Immature natural killer cell (primary cell): Measurements from ENCODE around the gene KDR. TPM values are rescaled to one million over a fixed set of nuclear protein-coding genes. Genes with fewer than 3 reads are reported as not detected.
A peak's percentile ranks its signal among the peaks of the same experiment; 100 is the strongest.

Experiments used
- DNase-seq, 3 donors: peaks; one replicate each; pipeline ENCODE4 v3.0.0; 2022; ENCODE audit warnings: mixed read lengths in 1 of 3
- H3K27ac Mint-ChIP-seq, 6 donors: one replicate each; pipeline ENCODE4 v1.8.0; 2020; ENCODE audit warnings: mixed read lengths in 6 of 6, mild to moderate bottlenecking in 5 of 6, inconsistent platforms in 4 of 6, moderate library complexity in 3 of 6
- H3K27me3 Mint-ChIP-seq, 3 donors: one replicate each; pipeline ENCODE4 v1.8.0; 2020 to 2021; ENCODE audit warnings: low read depth in 3 of 3, mild to moderate bottlenecking in 3 of 3, mixed read lengths in 3 of 3, moderate library complexity in 3 of 3, inconsistent platforms in 1 of 3
- H3K36me3 Mint-ChIP-seq, 3 donors: one replicate each; pipeline ENCODE4 v1.8.0; 2020; ENCODE audit warnings: mixed read lengths in 3 of 3, inconsistent platforms in 2 of 3, mild to moderate bottlenecking in 2 of 3
- H3K4me1 Mint-ChIP-seq, 2 donors: one replicate each; pipeline ENCODE4 v1.8.0; 2020; ENCODE audit warnings: inconsistent platforms in 2 of 2, mild to moderate bottlenecking in 2 of 2, mixed read lengths in 2 of 2, moderate library complexity in 1 of 2
- H3K4me3 Mint-ChIP-seq, 5 donors: one replicate each; pipeline ENCODE4 v1.8.0; 2020; ENCODE audit warnings: mild to moderate bottlenecking in 5 of 5, mixed read lengths in 5 of 5, inconsistent platforms in 3 of 5, moderate library complexity in 3 of 5
- H3K9me3 Mint-ChIP-seq, 6 donors: one replicate each; pipeline ENCODE4 v1.8.0; 2020; ENCODE audit warnings: mild to moderate bottlenecking in 6 of 6, mixed read lengths in 6 of 6, inconsistent platforms in 4 of 6, moderate library complexity in 3 of 6
- polyA plus RNA-seq, 3 donors: library from polyadenylated mRNA; unstranded; fragments of 300-500 nt; fragmentation: Illumina TruSeq; gene quantifications; one replicate each; pipeline ENCODE4 v1.2.3, GENCODE V29; 2021

Gene KDR
- polyA plus RNA-seq, 3 donors from 2014 or later, result not detected

GRCh38 chr4:55138367-55138766 lies 13.0 kb upstream of the KDR start:
- no peak for DNase-seq
- H3K36me3 Mint-ChIP-seq, result no peaks in the 10 kb centered on the region
- no peak overlapping the region for H3K27ac Mint-ChIP-seq
- no peaks in the 10 kb centered on the region for H3K4me1 Mint-ChIP-seq
- peaks cover 0 to 8% (median 0%) of the 10 kb centered on the region in 6 donors for H3K9me3 Mint-ChIP-seq
- H3K4me3 Mint-ChIP-seq, result no peak overlapping the region
- peaks cover 0 to 5% (median 0%) of the 10 kb centered on the region in 3 donors for H3K27me3 Mint-ChIP-seq

DNA sequence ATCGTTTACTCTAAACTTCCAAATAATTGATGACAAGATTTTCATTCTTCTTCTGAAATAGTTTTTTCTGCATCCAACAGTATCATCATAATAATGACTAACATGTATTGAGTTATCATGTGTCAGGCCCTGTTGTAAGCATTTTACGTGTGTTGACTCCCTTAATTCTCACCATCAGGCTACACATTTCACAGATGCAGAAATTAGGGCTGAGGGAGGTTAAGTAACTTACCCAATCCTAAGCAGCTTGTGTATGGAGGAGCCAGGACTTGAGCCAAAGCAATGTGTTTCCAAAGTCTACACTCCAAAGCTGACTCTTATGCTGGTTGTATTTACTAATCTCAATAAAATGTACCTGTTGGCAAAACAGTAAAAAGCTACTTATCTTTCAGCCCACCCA lies 11.2 kb upstream of the KDR start:
- no peak overlapping the region for H3K4me3 Mint-ChIP-seq
- no peaks in the 10 kb centered on the region for H3K4me1 Mint-ChIP-seq
- H3K9me3 Mint-ChIP-seq, result peaks cover 0 to 10% (median 0%) of the 10 kb centered on the region in 6 donors
- H3K36me3 Mint-ChIP-seq, result no peaks in the 10 kb centered on the region
- no peak overlapping the region for H3K27ac Mint-ChIP-seq
- peaks cover 0 to 5% (median 2%) of the 10 kb centered on the region in 3 donors for H3K27me3 Mint-ChIP-seq
- no peak for DNase-seq

GRCh38 chr4:55133951-55134350 lies 8.6 kb upstream of the KDR start:
- no peak overlapping the region for H3K4me3 Mint-ChIP-seq
- H3K4me1 Mint-ChIP-seq, result no peaks in the 10 kb centered on the region
- H3K27me3 Mint-ChIP-seq, result peaks cover 0 to 6% (median 2%) of the 10 kb centered on the region in 3 donors
- no peak for DNase-seq
- peaks cover 0 to 8% (median 0%) of the 10 kb centered on the region in 6 donors for H3K9me3 Mint-ChIP-seq
- H3K36me3 Mint-ChIP-seq, result no peaks in the 10 kb centered on the region
- H3K27ac Mint-ChIP-seq, result no peak overlapping the region

- Mint-ChIP-seq H3K27ac (no peak overlapping the region), H3K4me1 (no peaks in the 10 kb centered on the region), H3K9me3 (peaks cover 0 to 11% (median 0%) of the 10 kb centered on the region in 6 donors), H3K36me3 (no peaks in the 10 kb centered on the region), H3K27me3 (peaks cover under 1 to 6% (median 2%) of the 10 kb centered on the region in 3 donors), H3K4me3 (no peak overlapping the region)
- DNase-seq, result no peak
Measured at GRCh38 chr4:55132775-55133174, 7.4 kb upstream of the KDR start.

DNA sequence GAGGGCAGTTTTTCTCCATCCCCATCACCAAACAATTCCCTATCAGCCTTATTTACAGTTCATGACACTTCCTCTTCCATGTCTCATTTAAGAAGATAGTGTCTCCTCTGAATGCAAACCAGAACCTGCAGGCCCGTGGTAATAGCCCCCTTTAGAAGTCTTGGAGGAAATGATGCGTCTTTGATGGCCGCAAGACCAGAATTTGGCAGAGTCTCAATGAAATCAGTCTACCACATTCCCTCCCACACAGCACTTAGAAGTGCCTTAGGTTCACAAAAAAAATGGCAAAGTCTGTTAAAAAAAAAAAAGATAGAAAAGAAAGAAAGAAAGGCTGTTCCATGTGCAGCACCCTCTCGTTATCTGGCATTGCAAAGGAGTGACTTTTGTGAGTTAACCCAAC lies 2.1 kb upstream of the KDR start:
- H3K27me3 Mint-ChIP-seq, result peaks cover 3 to 15% (median 13%) of the 10 kb centered on the region in 3 donors
- no peak overlapping the region for H3K27ac Mint-ChIP-seq
- H3K4me1 Mint-ChIP-seq, result peaks cover 10 to 12% of the 10 kb centered on the region in 2 donors
- no peaks in the 10 kb centered on the region for H3K36me3 Mint-ChIP-seq
- no peak overlapping the region for H3K4me3 Mint-ChIP-seq
- DNase-seq, result no peak
- peaks cover 0 to 5% (median 0%) of the 10 kb centered on the region in 6 donors for H3K9me3 Mint-ChIP-seq

GRCh38 chr4:55127053-55127452 lies 1.7 kb upstream of the KDR start:
- Mint-ChIP-seq H3K4me3 (no peak overlapping the region), H3K27ac (peak overlapping the region in 1 of 6 donors; percentile 53), H3K27me3 (peaks cover 3 to 15% (median 13%) of the 10 kb centered on the region in 3 donors), H3K36me3 (no peaks in the 10 kb centered on the region), H3K9me3 (peaks cover 0 to 5% (median 0%) of the 10 kb centered on the region in 6 donors), H3K4me1 (peaks cover 10 to 12% of the 10 kb centered on the region in 2 donors)
- no peak for DNase-seq

- Mint-ChIP-seq H3K4me1 (peaks cover 10 to 12% of the 10 kb centered on the region in 2 donors), H3K9me3 (peaks cover 0 to 5% (median 0%) of the 10 kb centered on the region in 6 donors), H3K27me3 (peaks cover 3 to 15% (median 12%) of the 10 kb centered on the region in 3 donors), H3K36me3 (no peaks in the 10 kb centered on the region), H3K4me3 (peak overlapping the region in 4 of 5 donors; percentile 21 to 73 (median 48)), H3K27ac (no peak overlapping the region)
- DNase-seq, result no peak
Measured at GRCh38 chr4:55125763-55126541, 557 bp upstream of the KDR start.

DNA sequence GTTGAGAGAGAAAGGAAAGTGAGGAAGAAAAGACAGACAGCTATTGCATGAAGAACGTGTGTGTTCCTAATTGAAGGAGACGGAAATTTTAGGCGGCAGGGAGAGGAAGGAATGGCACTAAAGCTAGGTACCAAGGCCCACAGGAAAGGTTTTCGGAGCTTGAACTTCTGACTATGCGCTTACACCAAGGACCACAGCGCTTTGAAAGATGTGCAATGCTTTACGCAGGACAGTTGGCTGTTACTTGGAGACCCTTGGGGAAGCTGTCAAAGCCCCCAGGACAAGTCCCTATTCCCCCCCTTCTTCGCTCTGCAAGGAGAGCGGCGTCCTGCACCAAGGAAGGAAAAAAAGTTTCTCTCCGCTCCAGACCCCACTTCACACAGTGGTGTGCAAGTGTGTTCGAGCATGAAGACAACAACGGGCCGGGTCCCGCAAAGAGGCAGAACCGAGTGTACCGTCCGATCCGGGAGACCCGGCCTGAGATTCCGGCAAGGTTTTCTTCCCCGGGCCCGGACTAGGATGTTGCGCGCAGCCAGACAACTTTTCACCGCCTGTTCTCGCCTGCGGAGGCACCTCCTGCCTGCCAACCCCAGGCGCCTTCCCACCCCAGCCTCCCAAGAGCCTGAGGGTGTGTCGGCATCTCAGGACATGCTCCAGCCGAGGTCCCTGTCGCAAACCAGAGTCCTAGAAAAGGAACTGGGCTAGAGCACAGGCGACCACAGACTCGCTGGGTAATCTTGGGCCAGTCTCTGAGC lies 896 bp downstream of the KDR start:
- Mint-ChIP-seq H3K36me3 (no peaks in the 10 kb centered on the region), H3K4me1 (peaks cover 10 to 12% of the 10 kb centered on the region in 2 donors), H3K9me3 (peaks cover 0 to 5% (median 0%) of the 10 kb centered on the region in 6 donors), H3K27me3 (peaks cover 3 to 15% (median 12%) of the 10 kb centered on the region in 3 donors), H3K27ac (no peak overlapping the region), H3K4me3 (peak overlapping the region in 1 of 5 donors; percentile 3)
- DNase-seq, result no peak

- H3K4me3 Mint-ChIP-seq, result no peak overlapping the region
- H3K36me3 Mint-ChIP-seq, result no peaks in the 10 kb centered on the region
- peaks cover 3 to 15% (median 12%) of the 10 kb centered on the region in 3 donors for H3K27me3 Mint-ChIP-seq
- H3K4me1 Mint-ChIP-seq, result peaks cover 10 to 12% of the 10 kb centered on the region in 2 donors
- no peak for DNase-seq
- peaks cover 0 to 5% (median 0%) of the 10 kb centered on the region in 6 donors for H3K9me3 Mint-ChIP-seq
- no peak overlapping the region for H3K27ac Mint-ChIP-seq
Measured at GRCh38 chr4:55123791-55124190, 1.6 kb downstream of the KDR start.

DNA sequence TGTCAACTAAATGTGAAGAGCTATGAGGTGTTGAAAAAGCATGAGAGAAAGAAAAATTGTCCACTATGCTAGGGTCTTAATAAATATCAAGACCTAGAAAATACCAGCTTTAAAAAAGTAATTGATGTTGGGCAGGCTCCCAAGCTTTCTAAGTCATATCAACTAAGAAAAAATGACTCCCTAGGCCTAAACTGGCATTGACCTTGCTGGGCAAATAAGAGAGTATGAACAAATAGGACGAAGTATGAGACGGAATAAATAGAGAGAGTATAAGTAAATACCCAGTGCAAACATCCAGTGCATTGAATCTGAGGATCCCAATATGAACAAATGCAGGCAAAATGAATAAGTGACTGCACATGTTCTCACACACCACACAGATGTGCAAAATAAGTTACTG lies 3.2 kb downstream of the KDR start:
- H3K27me3 Mint-ChIP-seq, result peaks cover 0 to 11% (median 9%) of the 10 kb centered on the region in 3 donors
- peaks cover 10 to 12% of the 10 kb centered on the region in 2 donors for H3K4me1 Mint-ChIP-seq
- H3K9me3 Mint-ChIP-seq, result peaks cover 0 to 2% (median 0%) of the 10 kb centered on the region in 6 donors
- H3K4me3 Mint-ChIP-seq, result no peak overlapping the region
- H3K27ac Mint-ChIP-seq, result no peak overlapping the region
- DNase-seq, result no peak
- H3K36me3 Mint-ChIP-seq, result no peaks in the 10 kb centered on the region

GRCh38 chr4:55121246-55121645 lies 4.1 kb downstream of the KDR start:
- no peaks in the 10 kb centered on the region for H3K36me3 Mint-ChIP-seq
- H3K27me3 Mint-ChIP-seq, result peaks cover 0 to 9% (median 8%) of the 10 kb centered on the region in 3 donors
- H3K4me1 Mint-ChIP-seq, result peaks cover 7 to 8% of the 10 kb centered on the region in 2 donors
- no peak for DNase-seq
- peaks cover 0 to 2% (median 0%) of the 10 kb centered on the region in 6 donors for H3K9me3 Mint-ChIP-seq
- no peak overlapping the region for H3K27ac Mint-ChIP-seq
- H3K4me3 Mint-ChIP-seq, result no peak overlapping the region

DNA sequence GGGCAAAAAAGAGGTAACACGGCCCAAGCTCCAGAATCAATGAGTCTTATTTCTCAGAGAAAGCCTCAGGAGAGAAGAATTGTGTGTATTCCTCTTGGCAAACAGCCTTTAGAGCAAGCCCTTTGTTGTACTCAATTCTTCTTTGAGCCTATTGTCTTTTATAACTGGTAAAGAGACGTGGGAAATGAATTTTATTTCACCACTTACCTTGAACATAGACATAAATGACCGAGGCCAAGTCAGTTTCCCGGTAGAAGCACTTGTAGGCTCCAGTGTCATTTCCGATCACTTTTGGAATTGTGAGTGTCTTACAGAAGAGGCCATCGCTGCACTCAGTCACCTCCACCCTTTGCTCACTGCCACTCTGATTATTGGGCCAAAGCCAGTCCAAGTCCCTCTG lies 7.0 kb downstream of the KDR start:
- Mint-ChIP-seq H3K4me3 (no peak overlapping the region), H3K27ac (no peak overlapping the region), H3K9me3 (no peaks in the 10 kb centered on the region), H3K36me3 (no peaks in the 10 kb centered on the region), H3K27me3 (no peaks in the 10 kb centered on the region), H3K4me1 (no peaks in the 10 kb centered on the region)
- no peak for DNase-seq

DNA sequence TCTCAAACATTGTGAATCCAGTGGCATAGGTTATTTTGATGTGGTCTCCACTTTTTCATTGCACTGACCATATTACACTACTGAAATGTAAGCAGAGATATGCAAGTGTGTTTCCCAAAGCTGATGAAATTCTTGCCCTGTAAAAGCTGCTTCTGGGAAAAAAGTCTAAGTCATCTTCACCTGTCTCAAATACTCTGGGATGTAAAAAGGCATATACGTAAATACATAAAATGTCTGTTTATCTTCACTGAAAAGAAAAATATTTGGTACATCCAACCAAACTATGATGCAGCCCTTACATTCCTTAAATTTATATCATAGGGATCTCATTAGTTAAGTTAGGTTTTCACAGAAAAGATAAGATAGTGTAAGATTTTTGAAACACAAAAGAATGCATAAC lies 7.9 kb downstream of the KDR start:
- no peaks in the 10 kb centered on the region for H3K36me3 Mint-ChIP-seq
- H3K4me3 Mint-ChIP-seq, result no peak overlapping the region
- no peaks in the 10 kb centered on the region for H3K9me3 Mint-ChIP-seq
- DNase-seq, result no peak
- H3K27me3 Mint-ChIP-seq, result no peaks in the 10 kb centered on the region
- H3K27ac Mint-ChIP-seq, result no peak overlapping the region
- H3K4me1 Mint-ChIP-seq, result no peaks in the 10 kb centered on the region

- no peak overlapping the region for H3K27ac Mint-ChIP-seq
- H3K4me3 Mint-ChIP-seq, result no peak overlapping the region
- H3K9me3 Mint-ChIP-seq, result peaks cover 0 to under 1% (median 0%) of the 10 kb centered on the region in 6 donors
- H3K36me3 Mint-ChIP-seq, result no peaks in the 10 kb centered on the region
- H3K27me3 Mint-ChIP-seq, result no peaks in the 10 kb centered on the region
- no peak for DNase-seq
- H3K4me1 Mint-ChIP-seq, result no peaks in the 10 kb centered on the region
Measured at GRCh38 chr4:55116450-55116849, 8.9 kb downstream of the KDR start.
